Tibial nerve (tissue), 4 donors: Measurements from ENCODE around the gene COX6B1. TPM values are rescaled to one million over a fixed set of nuclear protein-coding genes. Genes with fewer than 3 reads are reported as not detected.

Source experiments
- DNase-seq, 2 donors: peaks; one replicate each; pipeline ENCODE4 v3.0.0-alpha.2; 2019; ENCODE audit warnings: low spot score in 2 of 2
- H3K27ac ChIP-seq, 4 donors: fragments of 200-600 bp; sonication (generic) in 3 of 4; one replicate each; pipeline ENCODE4 v1.5.1; 2017 to 2019; ENCODE audit warnings: mild to moderate bottlenecking in 1 of 4
- H3K27me3 ChIP-seq, 2 donors: fragments of 200-600 bp; sonication (generic) in 1 of 2; one replicate each; pipeline versions ENCODE4 v1.5.1 to v1.6.0; 2017 to 2019
- H3K36me3 ChIP-seq, 3 donors: fragments of 200-600 bp; sonication (generic); one replicate each; pipeline ENCODE4 v1.5.1; 2018 to 2019
- H3K4me1 ChIP-seq, 4 donors: fragments of 200-600 bp; sonication (generic) in 3 of 4; one replicate each; pipeline ENCODE4 v1.5.1; 2017 to 2019
- H3K4me3 ChIP-seq, 4 donors: fragments of 200-600 bp; sonication (generic) in 3 of 4; one replicate each; pipeline ENCODE4 v1.5.1; 2017 to 2019; ENCODE audit warnings: mild to moderate bottlenecking in 1 of 4, moderate library complexity in 1 of 4
- H3K9me3 ChIP-seq, 4 donors: fragments of 200-600 bp; sonication (generic) in 3 of 4; one replicate each; pipeline ENCODE4 v1.5.1; 2017 to 2019
- EP300 ChIP-seq, 2 donors: sonication (generic); formaldehyde crosslinking; IDR thresholded peaks; one replicate each; pipeline ENCODE4 v1.6.1; 2017; ENCODE audit warnings: antibody characterized with exemption in 2 of 2, mild to moderate bottlenecking in 1 of 2
- POLR2A ChIP-seq, 2 donors: fragments of 450-650 bp; IDR thresholded peaks; one replicate each; pipeline ENCODE4 v1.6.1; 2017; ENCODE audit warnings: antibody characterized with exemption in 2 of 2, mild to moderate bottlenecking in 2 of 2, moderate library complexity in 2 of 2
- WGBS, 2 donors: methylation state at CpG; one replicate each; pipeline ENCODE4 v1.1.5; 2018; 5-methylcytosine and 5-hydroxymethylcytosine counted together
- total RNA-seq, 4 donors: library from RNA; depleted of rRNA; stranded (reverse); fragments of >200 nt; gene quantifications; one replicate each; pipeline ENCODE4 v1.1.0, GENCODE V29; 2016
- TF ChIP-seq, protein P1 (sequence below), 5 experiments: fragments of 200-600 bp in 3 of 5; fragments of 450-650 bp in 2 of 5; sonication (generic) in 3 of 5; IDR thresholded peaks; one replicate each; pipeline ENCODE4 v1.5.1; 2016 to 2019; ENCODE audit warnings: antibody characterized with exemption in 5 of 5, mild to moderate bottlenecking in 3 of 5, moderate library complexity in 2 of 5

The COX6B1 gene
- total RNA-seq, 4 donors from 2014 or later, result 293 to 338 (median 316) TPM

DNA sequence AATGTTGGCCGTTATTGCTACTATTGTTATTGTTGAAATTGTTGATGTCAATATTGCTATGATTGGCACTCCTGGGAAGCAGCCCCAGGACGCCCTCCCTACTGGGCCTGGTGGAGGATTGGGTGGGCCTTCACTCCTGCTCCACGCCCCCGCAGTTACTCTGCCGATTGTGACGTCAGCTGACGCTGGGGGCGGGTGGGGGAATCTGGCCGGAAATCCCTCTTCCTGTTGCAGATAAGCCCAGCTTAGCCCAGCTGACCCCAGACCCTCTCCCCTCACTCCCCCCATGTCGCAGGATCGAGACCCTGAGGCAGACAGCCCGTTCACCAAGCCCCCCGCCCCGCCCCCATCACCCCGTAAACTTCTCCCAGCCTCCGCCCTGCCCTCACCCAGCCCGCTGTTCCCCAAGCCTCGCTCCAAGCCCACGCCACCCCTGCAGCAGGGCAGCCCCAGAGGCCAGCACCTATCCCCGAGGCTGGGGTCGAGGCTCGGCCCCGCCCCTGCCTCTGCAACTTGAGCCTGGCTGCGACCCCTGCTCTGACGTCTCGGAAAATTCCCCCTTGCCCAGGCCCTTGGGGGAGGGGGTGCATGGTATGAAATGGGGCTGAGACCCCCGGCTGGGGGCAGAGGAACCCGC is 6.5 kb upstream of the COX6B1 start, which contains the start of gene ETV2:
ETV2 (plus strand) TSS at position 231 of the 637 bp plus-strand sequence. CDS start 716 bp downstream, outside the sequence.
- 6 to 14% methylated on average over 17 to 24 of the region's 28 CpGs for WGBS, 2 donors
- H3K27ac ChIP-seq, result no peak within 1 kb of the TSS
- peaks cover 2 to 19% (median 9%) of the 10 kb centered on the region in 3 donors for H3K36me3 ChIP-seq
- no peak within 1 kb of the TSS for H3K4me3 ChIP-seq
- H3K9me3 ChIP-seq, result no peaks in the 10 kb centered on the region
- no peaks in the 10 kb centered on the region for H3K27me3 ChIP-seq
- DNase-seq, result no peak
- H3K4me1 ChIP-seq, result peaks cover 0 to 40% (median 8%) of the 10 kb centered on the region in 4 donors
- no peak for TF ChIP-seq POLR2A (IDR thresholded peaks at IDR 0.05)
- TF ChIP-seq, protein P1, sequence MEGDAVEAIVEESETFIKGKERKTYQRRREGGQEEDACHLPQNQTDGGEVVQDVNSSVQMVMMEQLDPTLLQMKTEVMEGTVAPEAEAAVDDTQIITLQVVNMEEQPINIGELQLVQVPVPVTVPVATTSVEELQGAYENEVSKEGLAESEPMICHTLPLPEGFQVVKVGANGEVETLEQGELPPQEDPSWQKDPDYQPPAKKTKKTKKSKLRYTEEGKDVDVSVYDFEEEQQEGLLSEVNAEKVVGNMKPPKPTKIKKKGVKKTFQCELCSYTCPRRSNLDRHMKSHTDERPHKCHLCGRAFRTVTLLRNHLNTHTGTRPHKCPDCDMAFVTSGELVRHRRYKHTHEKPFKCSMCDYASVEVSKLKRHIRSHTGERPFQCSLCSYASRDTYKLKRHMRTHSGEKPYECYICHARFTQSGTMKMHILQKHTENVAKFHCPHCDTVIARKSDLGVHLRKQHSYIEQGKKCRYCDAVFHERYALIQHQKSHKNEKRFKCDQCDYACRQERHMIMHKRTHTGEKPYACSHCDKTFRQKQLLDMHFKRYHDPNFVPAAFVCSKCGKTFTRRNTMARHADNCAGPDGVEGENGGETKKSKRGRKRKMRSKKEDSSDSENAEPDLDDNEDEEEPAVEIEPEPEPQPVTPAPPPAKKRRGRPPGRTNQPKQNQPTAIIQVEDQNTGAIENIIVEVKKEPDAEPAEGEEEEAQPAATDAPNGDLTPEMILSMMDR (IDR thresholded peaks at IDR 0.05), result no peak
- no peak for TF ChIP-seq EP300 (IDR thresholded peaks at IDR 0.05)

DNA sequence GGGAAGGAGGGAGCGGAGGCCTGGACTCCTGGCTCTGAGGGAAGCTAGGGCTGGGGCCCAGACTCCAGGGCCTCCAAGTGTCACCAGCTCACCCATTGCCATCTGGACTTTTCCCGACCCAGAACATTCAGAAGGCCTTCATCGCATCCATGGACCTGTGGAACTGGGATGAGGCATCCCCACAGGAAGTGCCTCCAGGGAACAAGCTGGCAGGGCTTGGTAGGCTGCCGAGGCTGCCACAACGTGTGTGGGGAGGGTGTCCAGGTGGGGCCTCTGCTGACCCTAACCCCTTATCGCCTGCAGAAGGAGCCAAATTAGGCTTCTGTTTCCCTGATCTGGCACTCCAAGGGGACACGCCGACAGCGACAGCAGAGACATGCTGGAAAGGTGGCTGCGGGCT is 5.8 kb upstream of the COX6B1 start:
- Histone ChIP-seq H3K36me3 (peaks cover 2 to 12% (median 7%) of the 10 kb centered on the region in 3 donors), H3K27me3 (no peaks in the 10 kb centered on the region), H3K9me3 (no peaks in the 10 kb centered on the region), H3K4me1 (peaks cover 0 to 46% (median 8%) of the 10 kb centered on the region in 4 donors), H3K27ac (no peak overlapping the region), H3K4me3 (no peak overlapping the region)
- no peak for TF ChIP-seq EP300 (IDR thresholded peaks at IDR 0.05)
- no peak for TF ChIP-seq POLR2A (IDR thresholded peaks at IDR 0.05)
- TF ChIP-seq, protein P1 (IDR thresholded peaks at IDR 0.05), result no peak
- 68 to 79% methylated on average over 9 to 10 of the region's 10 CpGs for WGBS, 2 donors
- no peak for DNase-seq

GRCh38 chr19:35642798-35643254 is 5.3 kb upstream of the COX6B1 start:
- H3K9me3 ChIP-seq, result no peaks in the 10 kb centered on the region
- no peak for TF ChIP-seq POLR2A (IDR thresholded peaks at IDR 0.05)
- TF ChIP-seq, protein P1 (IDR thresholded peaks at IDR 0.05), result no peak
- no peak for TF ChIP-seq EP300 (IDR thresholded peaks at IDR 0.05)
- H3K4me3 ChIP-seq, result peak overlapping the region; percentile 33 to 68 (median 68)
- peaks cover 0 to 51% (median 11%) of the 10 kb centered on the region in 4 donors for H3K4me1 ChIP-seq
- peaks cover 0 to 7% (median 1%) of the 10 kb centered on the region in 3 donors for H3K36me3 ChIP-seq
- H3K27me3 ChIP-seq, result no peaks in the 10 kb centered on the region
- peak overlapping the region in 3 of 4 donors; percentile 75 to 82 (median 81) for H3K27ac ChIP-seq
- WGBS, 2 donors, result 38 to 39% methylated on average over 10 to 14 of the region's 15 CpGs
- DNase-seq, result no peak

- H3K27ac ChIP-seq, result peak overlapping the region; percentile 45 to 82 (median 78)
- 0 to 1% methylated on average over 45 to 61 of the region's 69 CpGs for WGBS, 2 donors
- H3K36me3 ChIP-seq, result peaks cover 0 to under 1% (median 0%) of the 10 kb centered on the region in 3 donors
- TF ChIP-seq, protein P1 (IDR thresholded peaks at IDR 0.05), result peak in 2 of 5 experiments; percentile 11 to 16
- no peak for TF ChIP-seq EP300 (IDR thresholded peaks at IDR 0.05)
- peak in 1 of 2 donors; percentile 31 for TF ChIP-seq POLR2A (IDR thresholded peaks at IDR 0.05)
- peaks cover 0 to 52% (median 11%) of the 10 kb centered on the region in 4 donors for H3K4me1 ChIP-seq
- peak; percentile 41 to 62 for DNase-seq
- no peaks in the 10 kb centered on the region for H3K9me3 ChIP-seq
- no peaks in the 10 kb centered on the region for H3K27me3 ChIP-seq
- H3K4me3 ChIP-seq, result peak overlapping the region; percentile 33 to 68 (median 68)
Observed at GRCh38 chr19:35643255-35644205, 4.6 kb upstream of the COX6B1 start.
